NK-92 (cell line): Measurements from ENCODE around the gene TTC21A.

ENCODE experiments used
- DNase-seq: peaks from one replicate; lab custom pipeline; 2025; ENCODE audit not compliant: unreplicated experiment; lab: John Stamatoyannopoulos, UW

Gene TTC21A

DNA sequence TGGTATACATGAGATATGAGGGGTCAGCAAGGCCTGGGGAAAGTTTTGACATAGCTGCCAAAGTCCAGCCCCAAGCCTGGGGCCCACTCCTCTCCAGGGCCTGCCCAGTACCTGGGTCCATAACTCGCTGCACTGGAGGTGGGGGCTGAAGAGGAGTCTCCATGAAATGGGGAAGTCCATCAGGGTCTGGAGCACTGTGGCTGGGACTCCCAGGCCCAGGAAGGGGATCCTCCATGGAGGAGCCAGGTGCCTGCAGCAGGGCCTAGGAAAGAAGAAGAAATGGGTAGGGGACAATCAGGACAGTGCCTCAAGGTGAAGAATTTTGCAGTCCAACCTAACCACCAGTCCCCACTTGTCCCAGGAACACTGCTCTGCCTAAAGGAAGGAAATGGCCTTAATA lies 8.2 kb upstream of the TTC21A start:
- no peak for DNase-seq

DNA sequence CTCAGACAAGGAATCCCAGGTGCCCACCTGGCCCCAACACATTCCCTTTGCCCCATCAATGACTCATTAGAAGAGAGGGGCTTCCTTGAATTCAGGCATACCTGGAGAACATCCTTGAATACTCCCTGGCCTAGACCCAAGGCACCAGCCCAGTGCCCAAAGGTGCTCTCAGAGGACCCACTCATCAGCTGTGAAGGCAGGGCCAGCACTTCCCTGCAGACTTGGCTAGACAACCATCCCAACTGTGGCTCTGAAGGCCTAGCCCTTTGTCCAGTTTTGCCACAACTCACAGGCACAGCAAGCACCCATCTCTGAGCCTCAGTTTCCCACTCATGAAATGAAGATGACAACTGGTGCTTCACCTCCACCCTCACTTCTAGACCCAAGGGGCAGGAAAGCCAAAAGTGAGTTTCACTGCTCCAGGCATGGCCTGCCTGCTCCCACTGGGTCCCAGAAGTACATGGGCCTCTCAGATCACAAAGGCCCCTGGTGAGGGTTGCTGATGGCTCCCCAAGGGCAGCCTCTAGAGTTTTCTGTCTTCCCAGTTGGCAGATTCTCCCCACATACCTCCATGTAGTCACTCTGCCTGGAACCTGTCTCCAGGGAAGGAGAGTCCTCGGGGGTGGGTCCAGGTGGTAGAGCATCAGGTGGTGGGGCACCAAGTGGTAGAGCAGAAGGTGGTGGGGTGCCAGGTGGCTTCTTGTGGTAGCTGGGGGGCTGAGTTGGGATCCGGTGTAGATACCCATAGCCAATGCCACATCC lies 7.6 kb upstream of the TTC21A start:
- no peak for DNase-seq

DNA sequence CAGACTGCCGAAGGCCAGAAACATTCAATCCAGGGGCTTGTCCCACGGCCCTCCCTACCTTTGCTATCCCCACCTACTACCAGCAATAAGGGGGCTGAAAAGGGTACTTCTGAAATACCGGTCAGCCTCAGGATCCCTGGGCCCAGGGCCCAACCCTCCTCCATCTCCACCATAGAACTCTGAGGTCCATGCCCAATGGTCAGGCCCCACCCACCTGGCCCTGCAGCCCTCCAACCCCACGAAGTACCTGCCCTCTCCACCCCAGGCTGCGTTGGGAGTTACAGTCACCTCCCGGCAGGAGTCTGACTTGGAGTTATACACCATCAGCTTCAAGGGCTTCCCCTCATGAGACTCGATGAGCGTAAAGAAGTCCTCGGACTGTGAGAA lies 7.0 kb upstream of the TTC21A start:
- DNase-seq = no peak

DNA sequence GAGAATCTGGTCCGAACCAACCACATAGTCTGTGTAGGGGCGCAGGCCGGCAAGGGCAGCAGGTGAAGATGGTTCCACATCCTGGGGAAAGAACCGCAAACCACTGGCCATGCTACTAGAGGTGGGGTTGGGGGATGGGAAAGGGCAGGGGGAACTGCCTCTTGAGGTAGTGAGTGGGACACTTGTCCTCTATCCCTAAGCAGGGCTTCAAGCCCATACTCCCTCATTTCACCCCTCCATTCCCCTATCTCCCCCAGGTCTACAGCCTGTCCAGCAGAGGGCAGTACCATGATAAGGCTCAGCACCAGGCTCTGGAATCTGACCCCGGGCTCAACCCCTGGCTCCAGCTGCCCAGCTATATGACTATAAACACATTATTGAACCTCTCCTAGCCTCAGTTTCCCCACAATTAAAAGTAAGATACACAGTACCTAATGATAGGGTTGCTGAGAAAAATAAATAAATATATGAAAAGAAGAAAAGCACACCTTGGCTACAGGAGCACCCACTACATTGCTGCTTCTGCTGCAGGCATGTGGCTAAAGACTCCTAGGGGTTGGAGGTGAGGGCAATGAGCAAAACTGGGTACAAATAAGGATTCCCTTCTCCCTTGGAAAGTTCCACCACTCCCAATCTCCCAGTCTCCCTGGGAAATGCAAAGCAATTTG lies 6.3 kb upstream of the TTC21A start:
- no peak for DNase-seq

DNA sequence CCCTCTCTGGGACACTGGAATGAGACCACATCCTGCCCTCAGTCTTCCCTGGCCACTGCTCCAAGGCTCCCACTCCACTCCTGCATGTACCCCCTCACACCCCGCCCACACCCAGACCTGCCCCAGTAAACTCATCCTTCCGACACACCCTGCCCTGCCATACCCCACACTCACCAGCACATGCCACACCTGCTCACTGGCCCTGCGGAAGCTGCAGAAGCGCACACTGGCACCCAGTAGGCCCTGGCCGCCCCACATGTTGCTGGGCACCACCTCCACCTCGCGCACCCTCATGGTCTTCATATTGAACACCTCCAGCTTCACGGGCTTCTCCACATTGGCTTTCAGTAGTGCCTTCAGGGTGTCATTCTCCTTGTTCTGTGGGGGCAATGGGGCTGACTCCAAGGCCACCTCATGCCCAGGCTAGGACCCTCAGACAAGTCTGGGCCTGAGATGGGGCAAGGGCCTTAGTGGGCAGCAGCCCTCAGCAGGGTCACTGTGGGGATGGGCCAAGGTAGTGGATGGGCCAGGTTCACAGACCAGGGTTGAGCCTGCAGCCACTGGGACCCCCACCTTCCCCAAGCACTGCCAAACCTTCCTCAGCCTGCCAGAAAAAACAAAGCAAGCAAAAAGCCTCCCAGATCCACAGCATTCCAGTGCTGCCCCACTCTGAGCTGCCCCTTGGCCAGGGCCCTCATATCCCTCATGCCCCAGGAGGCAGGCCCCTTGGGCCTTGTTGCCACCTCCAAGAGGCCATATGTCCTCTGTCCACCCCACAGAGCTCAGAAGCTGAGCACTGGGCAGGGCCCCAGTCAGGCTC lies 4.8 kb upstream of the TTC21A start:
- no peak for DNase-seq

- DNase-seq = no peak
Observed at GRCh38 chr3:39103324-39103693, 4.2 kb upstream of the TTC21A start.

GRCh38 chr3:39103791-39104552 lies 3.5 kb upstream of the TTC21A start:
- no peak for DNase-seq

DNA sequence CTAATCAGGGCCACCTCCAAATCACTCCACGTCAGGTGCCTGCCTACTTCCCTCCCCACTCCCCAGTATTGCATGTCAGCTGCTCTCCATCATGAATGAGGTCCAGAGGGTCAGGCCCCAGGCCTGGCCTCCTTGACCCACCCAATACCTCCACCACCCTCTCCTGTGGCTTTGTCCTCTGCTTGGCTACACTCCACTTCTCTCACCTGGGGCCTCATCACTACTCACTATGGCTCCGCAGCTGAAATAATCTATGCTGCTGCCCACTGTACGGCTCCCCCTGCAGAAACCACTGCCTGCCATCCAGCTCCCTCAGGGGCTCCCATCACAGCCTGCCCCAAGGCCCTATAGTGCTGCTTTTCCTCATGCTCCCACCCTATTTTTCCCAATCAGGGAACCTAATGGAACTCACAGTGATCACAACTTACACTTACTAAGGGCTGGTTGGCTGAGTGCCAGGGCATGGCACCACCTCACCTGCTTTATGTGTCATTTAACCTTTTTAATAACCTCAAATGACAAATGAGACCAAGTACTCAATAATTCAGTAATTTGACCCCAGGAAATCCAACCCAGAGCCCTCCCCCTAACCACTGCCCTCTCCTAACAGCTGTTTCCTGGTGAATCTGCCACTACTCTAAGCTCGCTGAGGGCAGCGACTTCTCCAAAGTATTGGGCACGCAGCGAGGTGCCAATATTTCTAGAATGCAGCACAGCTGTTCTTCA lies 2.4 kb upstream of the TTC21A start:
- DNase-seq = no peak

DNA sequence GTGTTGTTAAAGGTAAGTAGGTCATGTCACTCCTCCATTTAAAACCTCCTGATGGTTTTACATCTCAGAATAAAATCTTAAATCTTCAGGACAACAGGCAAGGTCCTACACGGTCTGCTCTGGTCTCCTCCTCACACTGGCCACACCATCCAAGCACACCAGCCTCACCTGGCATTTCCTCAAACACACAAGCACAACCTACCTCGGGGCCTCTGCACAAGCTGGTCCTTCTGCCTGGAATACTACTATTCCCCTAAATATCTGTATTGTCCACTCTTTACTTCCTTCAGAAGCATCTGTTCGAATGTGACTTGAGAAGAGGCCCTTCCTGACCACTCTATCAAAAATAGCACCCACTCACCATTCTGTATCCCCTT lies 1.8 kb upstream of the TTC21A start:
- DNase-seq = no peak

GRCh38 chr3:39106281-39106811 lies 1.1 kb upstream of the TTC21A start:
- DNase-seq = no peak

DNA sequence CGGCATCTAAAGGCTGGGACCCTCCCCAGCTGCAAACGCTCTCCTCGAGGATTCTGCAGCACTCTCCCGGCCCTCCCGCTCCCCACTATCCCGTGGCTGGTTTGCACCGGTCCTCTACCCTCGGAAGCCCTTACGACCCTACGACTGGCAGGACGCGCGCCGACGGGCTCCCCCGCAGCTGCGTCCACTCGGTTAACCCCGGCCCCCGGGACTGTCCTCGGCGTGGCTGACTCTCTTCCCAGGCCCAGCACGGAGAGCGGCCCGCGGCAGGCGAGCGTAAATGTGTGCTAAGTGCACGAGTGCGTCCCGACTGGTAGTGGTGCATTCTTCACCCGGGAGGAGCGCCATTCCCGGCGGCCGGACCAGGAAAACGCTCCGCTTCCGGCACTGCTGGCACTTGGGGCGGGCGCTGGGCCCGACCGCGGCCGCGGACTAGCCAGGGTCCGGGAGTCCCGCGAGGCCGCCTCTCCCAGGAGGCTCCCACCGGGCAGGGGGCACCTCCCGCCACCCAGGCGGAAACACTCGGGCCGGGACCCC lies 561 bp upstream of the TTC21A start:
- no peak for DNase-seq

DNA sequence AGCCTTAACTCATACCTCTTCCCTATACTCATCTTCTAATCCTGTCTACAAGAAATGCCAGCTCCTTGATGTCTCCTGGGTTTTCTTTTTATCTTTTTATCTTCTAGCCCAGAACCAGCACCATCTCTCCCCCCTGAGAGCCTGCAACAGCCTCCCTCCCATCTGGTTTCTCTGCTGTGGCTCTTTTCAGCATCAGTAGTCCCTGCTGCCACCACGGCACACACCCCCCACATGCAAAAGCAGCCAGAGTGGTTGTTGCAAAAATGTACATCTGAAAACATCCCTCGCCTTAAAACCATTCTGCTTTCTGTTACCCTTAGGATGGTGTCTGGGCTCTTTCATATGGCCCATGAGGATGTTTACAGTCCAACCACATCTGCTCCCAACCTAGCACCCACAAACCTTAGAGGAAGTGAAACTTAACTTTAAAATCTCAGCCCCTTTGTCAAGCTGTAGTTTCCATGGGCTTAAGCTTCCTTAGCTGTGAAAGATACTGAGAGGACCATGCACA lies 775 bp downstream of the TTC21A start:
- DNase-seq = no peak

- DNase-seq = no peak
Observed at GRCh38 chr3:39109086-39109485, 1.6 kb downstream of the TTC21A start.

- DNase-seq = no peak
Observed at GRCh38 chr3:39110041-39110639, 2.7 kb downstream of the TTC21A start.

DNA sequence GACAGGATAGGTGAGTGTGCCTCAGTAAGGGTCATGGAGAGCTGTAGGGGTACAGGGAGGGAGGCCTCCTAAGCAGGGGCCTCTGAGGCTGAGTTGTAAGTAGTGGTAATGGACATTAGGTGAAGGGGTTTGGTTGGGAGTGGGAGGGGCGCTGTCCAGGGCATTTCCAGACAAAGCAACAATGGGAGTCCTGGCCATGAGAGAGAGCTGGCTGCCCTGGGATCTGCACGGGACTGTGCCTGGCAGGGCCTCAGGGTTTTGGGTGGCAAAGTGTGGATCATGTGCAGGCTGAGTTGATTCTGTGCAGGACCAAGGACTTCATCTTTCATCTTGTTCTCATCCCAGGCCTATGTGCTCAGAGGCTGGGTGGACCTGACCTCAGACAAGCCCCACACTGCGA lies 4.6 kb downstream of the TTC21A start:
- DNase-seq = no peak

- no peak for DNase-seq
Observed at GRCh38 chr3:39112535-39112934, 5.1 kb downstream of the TTC21A start.

DNA sequence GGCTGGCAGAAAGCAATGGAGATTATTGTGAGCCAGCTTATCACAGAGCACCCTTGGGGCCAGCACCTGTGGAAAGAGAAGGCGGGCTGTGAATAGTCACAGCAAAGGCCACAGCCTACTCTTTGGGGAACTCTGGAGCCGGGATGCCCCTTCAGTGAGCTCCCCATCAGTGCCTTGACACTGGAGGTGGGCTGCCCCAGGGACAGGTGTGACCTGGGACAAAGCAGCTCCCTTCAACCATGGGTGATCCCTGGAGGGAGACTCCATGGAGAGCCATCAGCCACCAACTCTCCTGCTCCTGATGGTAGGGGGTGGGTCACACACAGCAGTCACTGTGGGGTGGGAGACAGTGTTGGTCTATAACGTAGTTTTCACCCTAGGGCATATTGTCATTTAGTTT lies 5.8 kb downstream of the TTC21A start:
- DNase-seq = no peak

DNA sequence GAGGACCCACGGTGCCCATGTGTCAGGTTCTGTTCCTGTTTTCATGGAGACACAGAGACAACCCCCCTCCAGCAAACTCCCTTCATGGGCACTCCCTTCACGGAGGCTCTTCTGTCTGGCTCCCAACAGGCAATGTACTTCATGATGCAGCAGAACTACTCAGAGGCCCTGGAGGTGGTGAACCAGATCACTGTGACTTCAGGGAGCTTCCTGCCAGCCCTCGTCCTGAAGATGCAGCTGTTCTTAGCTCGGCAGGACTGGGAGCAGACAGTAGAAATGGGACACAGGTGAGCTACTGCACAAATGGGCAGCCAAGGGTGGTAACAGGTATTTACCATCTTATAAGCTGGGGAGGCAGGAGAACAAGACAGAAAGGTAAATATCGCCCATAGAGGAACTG lies 7.0 kb downstream of the TTC21A start:
- DNase-seq = no peak

DNA sequence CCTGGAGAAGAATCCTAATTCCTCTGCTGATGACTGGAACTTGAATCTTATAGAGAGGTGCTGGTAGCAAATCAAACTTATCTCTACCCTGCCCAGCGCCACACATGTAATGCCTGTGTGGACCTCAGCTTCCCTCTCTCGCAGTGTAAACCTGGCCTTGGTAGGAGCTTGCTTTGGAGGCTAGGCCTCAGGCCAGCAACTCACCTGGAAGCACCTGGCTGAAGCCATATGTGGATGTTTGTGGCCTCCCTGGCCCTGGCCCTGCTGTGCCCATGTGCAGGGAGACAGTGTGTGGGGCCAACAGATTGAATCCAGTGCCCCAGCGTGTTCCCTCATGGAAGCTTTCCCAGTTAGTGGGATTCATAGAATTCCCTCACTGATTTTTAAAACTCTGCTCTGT lies 8.4 kb downstream of the TTC21A start:
- DNase-seq = no peak

DNA sequence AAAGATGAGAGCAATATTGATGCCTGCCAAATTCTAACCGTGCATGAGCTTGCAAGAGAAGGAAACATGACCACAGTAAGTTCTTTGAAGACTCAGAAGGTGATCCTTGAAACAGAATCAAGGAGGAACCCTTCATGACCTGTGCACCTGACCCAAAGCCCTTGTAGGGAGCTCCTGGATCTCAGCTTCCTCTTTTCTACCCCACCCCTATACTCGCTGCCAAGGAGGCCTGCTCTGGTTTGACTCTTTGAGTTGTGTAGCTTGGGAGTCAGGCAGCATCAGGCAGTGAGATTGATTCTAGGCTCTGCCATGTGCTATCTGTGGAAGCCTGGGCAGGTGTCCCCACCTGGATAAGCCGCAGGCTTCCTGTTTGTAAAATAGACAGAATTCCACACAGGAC lies 10.6 kb downstream of the TTC21A start:
- DNase-seq = no peak
